HG03378 (cell line): ENCODE measurements around the gene SUPT20HL1.
"Not testable (repeated sequence)": the region's sequence is repeated elsewhere in the genome, so short reads cannot be mapped to it uniquely, and the experiment has no call there.

Experiments used
- ATAC-seq: cut with Tn5 transposase; IDR thresholded peaks from one replicate; pipeline ENCODE4 v1.9.1; 2021; ENCODE audit warnings: mild to moderate bottlenecking, moderate library complexity; ENCODE audit not compliant: unreplicated experiment

The SUPT20HL1 gene

GRCh38 chrX:24362089-24362745 is 1.8 kb downstream of the SUPT20HL1 start:
- ATAC-seq: not testable (repeated sequence)

DNA sequence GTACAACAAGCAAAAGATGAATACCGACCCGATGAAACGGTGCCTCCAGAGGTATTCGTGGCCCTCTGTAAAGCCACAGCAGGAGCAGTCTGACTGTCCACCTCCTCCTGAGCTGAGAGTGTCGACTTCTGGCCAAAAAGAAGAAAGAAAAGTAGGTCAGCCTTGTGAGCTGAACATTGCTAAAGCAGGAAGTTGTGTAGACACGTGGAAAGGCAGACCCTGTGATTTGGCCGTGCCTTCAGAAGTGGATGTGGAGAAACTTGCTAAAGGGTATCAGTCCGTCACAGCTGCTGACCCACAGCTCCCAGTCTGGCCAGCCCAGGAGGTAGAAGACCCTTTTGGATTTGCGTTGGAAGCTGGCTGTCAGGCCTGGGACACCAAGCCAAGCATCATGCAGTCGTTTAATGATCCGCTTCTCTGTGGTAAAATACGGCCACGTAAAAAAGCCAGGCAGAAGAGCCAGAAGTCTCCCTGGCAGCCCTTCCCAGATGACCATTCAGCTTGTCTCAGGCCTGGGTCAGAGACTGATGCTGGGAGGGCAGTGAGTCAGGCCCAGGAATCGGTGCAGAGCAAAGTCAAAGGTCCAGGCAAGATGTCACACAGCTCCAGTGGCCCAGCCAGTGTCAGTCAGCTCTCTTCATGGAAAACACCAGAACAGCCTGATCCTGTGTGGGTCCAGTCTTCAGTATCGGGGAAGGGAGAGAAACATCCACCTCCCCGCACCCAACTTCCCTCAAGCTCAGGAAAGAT is 3.2 kb downstream of the SUPT20HL1 start:
- ATAC-seq: not testable (repeated sequence)

- ATAC-seq: no peak
These were observed 3.9 kb downstream of the SUPT20HL1 start for GRCh38 chrX:24364326-24364725.

DNA sequence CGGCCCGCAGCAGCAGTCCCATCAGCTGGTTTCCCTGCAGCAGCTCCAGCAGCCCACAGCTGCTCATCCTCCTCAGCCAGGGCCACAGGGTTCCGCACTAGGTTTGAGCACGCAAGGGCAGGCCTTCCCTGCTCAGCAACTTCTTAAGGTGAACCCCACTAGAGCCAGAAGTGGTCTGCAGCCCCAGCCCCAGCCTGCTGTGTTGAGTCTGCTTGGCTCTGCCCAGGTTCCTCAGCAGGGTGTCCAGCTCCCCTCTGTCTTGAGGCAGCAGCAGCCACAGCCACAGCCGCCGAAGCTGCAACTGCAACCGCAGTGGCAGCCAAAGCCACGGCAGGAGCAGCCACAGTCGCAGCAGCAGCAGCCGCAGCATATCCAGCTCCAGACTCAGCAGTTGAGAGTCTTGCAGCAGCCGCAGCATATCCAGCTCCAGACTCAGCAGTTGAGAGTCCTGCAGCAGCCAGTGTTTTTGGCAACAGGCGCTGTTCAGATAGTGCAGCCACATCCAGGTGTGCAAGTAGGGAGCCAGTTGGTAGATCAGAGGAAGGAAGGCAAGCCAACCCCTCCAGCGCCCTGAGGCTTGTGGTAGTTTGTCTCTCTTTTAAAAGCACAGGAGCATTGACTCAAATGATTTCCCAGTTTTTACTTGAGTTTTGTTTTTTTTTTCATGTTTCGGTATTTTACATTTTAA is 4.6 kb downstream of the SUPT20HL1 start:
- ATAC-seq: no peak

DNA sequence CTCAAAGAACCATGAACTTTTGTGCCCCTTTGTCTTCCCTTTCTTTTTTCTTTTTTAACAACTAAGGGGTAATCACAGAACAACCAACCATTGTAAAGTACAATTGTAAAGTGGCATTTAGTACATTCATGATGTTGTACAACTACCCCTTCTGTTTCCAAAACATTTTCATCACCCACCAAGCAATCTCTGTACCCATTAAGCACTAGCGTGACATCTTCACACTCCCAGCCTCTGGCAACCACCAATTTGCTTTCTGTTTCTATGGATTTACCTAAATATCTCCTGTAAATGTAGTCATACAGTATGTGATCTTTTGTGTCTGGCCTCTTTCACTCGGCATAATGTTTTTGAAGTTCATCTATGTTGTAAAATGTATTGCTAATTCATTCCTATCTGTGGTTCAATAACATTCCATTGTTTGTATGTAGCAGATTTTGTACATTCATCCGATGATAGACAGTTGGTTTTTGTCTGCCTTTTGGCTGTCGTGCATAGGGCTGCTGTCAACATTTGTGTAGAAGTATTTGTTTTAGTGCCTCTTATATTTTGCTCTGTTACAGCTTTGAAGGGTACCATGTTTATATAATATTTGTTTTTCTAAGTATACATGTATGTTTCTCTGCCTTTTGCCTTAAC is 6.4 kb downstream of the SUPT20HL1 start:
- ATAC-seq: not testable (repeated sequence)

- ATAC-seq: no peak
These were observed 9.4 kb downstream of the SUPT20HL1 start for GRCh38 chrX:24369816-24370215.

DNA sequence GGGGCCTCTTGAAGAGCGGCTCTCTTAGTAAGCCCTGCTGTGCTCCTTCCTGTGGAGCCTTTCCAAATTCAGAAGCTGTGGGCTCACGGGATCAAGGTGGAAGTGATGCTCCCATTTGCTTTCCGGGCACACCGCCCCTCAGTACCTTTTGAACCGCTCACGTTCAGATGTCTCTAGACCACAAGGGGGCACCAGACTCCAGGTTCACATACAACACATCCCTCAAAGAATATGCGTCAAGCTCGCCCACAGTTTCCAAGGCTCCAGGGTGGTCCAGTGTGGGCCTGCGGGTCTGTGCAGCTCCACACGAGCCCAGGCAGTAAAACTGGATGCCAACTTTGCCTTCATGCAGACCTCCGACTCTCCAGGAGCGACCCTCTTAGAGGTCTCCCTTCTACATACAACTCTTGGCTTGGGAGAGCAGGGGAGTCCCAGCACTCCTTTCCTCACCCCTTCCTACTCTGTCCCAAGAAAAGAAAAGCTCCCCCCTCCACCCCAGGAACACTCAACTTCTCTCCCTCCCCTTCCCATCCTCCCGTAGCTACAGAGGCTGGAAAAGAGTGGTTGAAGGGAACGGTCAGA is 11.0 kb downstream of the SUPT20HL1 start:
- peak; percentile 77 for ATAC-seq

DNA sequence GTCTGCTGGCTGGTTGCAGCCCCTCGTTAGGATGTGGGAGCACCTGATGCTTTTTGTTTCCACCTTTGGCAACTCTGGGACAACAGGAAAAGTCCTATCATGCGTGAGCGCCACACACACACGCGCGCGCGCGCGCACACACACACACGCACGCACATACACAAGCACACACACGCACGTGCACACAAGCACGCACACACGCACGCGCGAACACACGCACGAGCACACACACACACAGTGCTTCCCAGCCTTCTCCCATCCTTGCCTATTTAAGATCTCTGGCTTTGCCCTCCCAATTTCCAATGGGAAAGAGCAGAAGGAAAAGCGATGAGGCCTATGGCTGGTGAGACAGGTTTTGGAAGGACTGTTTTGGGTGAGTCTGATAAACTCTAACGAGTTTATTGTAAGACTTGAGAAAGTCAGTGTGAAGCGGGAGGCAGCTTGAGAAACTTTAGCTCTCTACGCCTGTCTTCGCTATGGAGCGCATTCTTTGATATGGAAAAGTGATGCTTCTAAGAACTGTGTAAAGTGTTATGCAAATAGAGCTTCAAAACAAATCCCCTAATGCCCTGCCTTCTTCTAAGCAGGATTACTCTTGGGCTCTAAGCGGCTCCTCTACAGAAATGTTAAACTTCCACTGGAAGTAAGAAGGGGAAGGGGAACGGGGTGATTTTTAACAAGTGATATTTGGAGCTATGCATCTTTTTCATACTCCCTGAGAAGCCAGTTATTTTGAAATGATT is 11.8 kb downstream of the SUPT20HL1 start:
- no peak for ATAC-seq

DNA sequence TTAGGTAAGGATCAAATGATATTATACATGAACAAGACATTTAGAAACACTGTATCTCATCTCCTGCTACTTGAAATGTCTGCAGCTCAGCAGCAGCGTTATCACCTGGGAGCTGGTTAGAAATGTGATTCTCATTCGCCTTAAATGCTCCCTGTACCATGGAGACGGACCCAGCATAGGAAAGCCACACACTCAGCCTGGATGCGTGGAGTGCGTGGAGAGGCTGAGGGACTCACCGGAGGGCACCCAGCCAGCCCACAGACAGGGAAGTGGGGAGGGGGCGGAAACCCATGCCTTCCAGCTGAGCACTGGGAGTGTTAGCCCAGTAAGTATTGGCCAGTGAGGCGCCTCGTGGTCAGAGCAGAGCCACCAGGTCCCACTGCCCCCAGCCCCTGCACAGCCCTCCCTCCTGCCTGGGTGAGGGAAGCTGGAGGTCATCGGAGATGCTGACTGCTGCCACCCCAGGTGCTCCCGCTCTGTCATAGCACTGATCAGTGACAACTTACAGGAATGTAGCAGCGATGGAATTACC is 15.2 kb downstream of the SUPT20HL1 start:
- no peak for ATAC-seq

- ATAC-seq: no peak
These were observed 16.0 kb downstream of the SUPT20HL1 start for GRCh38 chrX:24376403-24376802.

DNA sequence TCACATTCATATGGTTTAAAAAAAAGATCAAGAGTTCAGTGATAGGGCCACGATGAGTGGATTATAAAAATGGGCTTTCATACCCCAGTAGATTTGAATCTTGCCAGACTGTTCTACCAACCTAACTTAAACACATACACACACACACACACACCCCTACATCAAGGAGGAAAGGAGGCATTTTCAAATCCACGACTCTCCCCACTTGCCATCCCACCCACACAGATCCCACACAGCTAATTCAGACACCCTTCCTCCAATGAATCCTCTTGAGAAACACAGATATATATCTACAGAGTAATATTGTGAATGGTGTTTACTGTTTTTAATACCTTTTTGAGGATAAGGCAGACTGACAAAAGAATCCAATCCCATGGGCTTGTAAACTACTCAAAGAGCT is 16.8 kb downstream of the SUPT20HL1 start:
- ATAC-seq: no peak

GRCh38 chrX:24377911-24378468 is 17.6 kb downstream of the SUPT20HL1 start:
- ATAC-seq: no peak

GRCh38 chrX:24378706-24379105 is 18.3 kb downstream of the SUPT20HL1 start:
- no peak for ATAC-seq

GRCh38 chrX:24380262-24381187 is 20.1 kb downstream of the SUPT20HL1 start:
- ATAC-seq: no peak

DNA sequence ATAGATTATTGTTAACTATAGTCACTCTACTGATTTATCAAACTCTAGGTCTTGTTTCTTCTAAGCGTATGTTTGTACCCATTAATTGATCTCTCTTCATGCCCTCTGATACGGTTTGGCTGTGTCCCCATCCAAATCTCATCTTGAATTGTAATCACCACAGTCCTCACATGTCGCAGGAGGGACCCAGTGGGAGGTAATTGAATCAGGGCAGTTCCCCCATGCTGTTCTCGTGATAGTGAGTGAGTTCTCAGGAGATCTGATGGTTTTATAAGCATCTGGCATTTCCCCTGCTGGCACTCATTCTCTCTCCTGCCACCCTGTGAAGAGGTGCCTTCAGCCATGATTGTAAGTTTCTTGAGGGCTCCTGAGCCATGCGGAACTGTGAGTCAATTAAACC is 21.9 kb downstream of the SUPT20HL1 start:
- ATAC-seq: not testable (repeated sequence)

DNA sequence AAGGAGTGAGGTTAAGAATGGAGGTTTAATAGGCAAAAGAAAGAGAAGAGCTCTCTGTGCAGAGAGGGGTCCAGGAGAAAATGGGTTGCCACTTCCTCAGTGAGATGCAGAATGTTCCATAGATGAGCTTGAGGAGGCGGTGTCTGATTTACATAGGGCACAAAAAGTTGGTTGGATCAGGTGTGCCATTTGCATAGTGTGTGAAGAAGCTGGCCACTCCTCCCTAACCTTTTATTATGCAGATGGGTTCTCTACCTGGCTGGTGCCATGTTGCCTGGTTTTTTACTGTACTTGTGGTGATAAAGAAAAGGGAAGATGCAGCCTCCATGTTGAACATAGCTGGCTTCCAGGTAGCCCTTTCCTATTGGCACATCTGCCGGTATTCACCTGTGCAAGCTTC is 27.3 kb downstream of the SUPT20HL1 start:
- ATAC-seq: no peak

DNA sequence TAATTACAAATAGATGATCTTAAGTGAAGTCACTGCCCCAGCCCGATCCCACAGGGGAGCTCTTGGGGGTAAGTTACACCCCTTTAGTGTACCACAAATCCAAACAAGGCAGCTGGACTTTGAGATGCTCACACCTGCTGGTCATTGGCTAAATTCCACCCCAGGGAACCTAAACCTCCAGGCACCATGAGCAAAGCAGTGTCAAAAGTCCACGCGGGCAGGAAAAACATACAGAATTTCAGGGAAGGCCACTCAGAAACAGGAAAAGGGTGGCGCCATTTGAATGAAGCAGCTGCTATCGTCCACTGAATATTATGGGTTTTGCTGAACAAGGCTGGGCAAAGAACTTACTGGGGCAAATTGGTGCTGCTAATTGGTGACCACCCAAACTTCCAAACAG is 30.9 kb downstream of the SUPT20HL1 start:
- no peak for ATAC-seq

DNA sequence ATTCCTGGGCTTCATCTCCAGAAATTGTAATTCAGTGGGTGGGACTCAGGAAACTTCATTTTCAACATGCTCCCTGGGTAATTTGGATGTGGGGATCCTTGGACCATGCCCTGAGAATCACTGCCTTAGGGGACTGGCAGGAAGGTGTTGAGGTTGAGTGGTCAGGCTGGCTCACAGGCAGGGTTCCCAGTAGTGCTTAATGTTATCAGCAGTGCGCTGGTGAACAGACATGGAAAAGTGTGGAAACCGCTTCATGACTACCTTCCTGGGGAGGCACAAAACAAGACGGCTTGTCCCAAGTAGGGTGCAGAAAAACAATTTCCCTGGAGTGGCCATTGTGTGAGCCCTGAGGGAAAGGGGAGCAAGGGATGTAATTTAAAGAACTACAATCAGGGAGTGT is 31.4 kb downstream of the SUPT20HL1 start:
- ATAC-seq: no peak

- no peak for ATAC-seq
These were observed 32.3 kb downstream of the SUPT20HL1 start for GRCh38 chrX:24392709-24393108.
